Activated naive CD4-positive, alpha-beta T cell treated with anti-CD3 and anti-CD28 coated beads for 36 hours (primary cell): Measurements from ENCODE around the gene CD300A. TPM values are rescaled to one million over a fixed set of nuclear protein-coding genes. Genes with fewer than 3 reads are reported as not detected.

ENCODE experiments used
- CTCF ChIA-PET: fragments of 350-600 bp; sonication (Branson Sonifier 250); formaldehyde crosslinking; loops from one replicate; lab custom pipeline; 2021; ENCODE audit warnings: antibody characterized with exemption; lab: Charles Lee
- DNase-seq: peaks from one replicate; pipeline ENCODE4 v3.0.0-alpha.2; 2020
- H3K27ac Mint-ChIP-seq: one replicate; pipeline ENCODE4 v1.8.0; 2021; ENCODE audit warnings: mild to moderate bottlenecking, mixed read lengths
- H3K27me3 Mint-ChIP-seq: one replicate; pipeline ENCODE4 v1.8.0; 2021; ENCODE audit warnings: low read depth, mixed read lengths
- H3K36me3 Mint-ChIP-seq: one replicate; pipeline ENCODE4 v1.8.0; 2021; ENCODE audit warnings: low read depth, mixed read lengths
- H3K4me1 Mint-ChIP-seq: one replicate; pipeline ENCODE4 v1.8.0; 2021; ENCODE audit warnings: low read depth, mixed read lengths
- H3K4me3 Mint-ChIP-seq: one replicate; pipeline ENCODE4 v1.8.0; 2021; ENCODE audit warnings: mild to moderate bottlenecking, moderate library complexity, mixed read lengths
- H3K9me3 Mint-ChIP-seq: one replicate; pipeline ENCODE4 v1.8.0; 2021; ENCODE audit warnings: mixed read lengths
- intact Hi-C: fragments of 100-400 bp; cut with micrococcal nuclease; formaldehyde crosslinking; loops from one replicate; pipeline ENCODE4 v1.15.1; 2023
- total RNA-seq, 2 experiments: library from RNA; stranded (reverse); gene quantifications; one replicate each; pipeline ENCODE4 v1.2.3, GENCODE V29; 2021

The CD300A gene
- total RNA-seq, 2 experiments from 2014 or later: 1.3 to 1.8 TPM

- DNase-seq: no peak
- no peaks in the 10 kb centered on the region for H3K36me3 Mint-ChIP-seq
- H3K4me1 Mint-ChIP-seq: no peaks in the 10 kb centered on the region
- no peak overlapping the region for H3K27ac Mint-ChIP-seq
- H3K4me3 Mint-ChIP-seq: no peak overlapping the region
- H3K27me3 Mint-ChIP-seq: peaks cover 8% of the 10 kb centered on the region
- CTCF ChIA-PET: interaction anchor here (0.6 to 7.0 kb wide), 2 partner anchors 22 to 84 kb away, joined by 7 to 97 read pairs; partner anchors contain the start of gene GPR142
- H3K9me3 Mint-ChIP-seq: no peaks in the 10 kb centered on the region
- intact Hi-C loops: no loop called here
Measured at GRCh38 chr17:74452033-74452840, 14.2 kb upstream of the CD300A start.

- no peak overlapping the region for H3K4me3 Mint-ChIP-seq
- no peaks in the 10 kb centered on the region for H3K36me3 Mint-ChIP-seq
- H3K9me3 Mint-ChIP-seq: no peaks in the 10 kb centered on the region
- H3K27me3 Mint-ChIP-seq: peaks cover 8% of the 10 kb centered on the region
- H3K4me1 Mint-ChIP-seq: peaks cover 4% of the 10 kb centered on the region
- no peak overlapping the region for H3K27ac Mint-ChIP-seq
- DNase-seq: no peak
- CTCF ChIA-PET: interaction anchor here (0.6 to 7.0 kb wide), 7 partner anchors 11 to 85 kb away, joined by 3 to 97 read pairs (median 4); partner anchors contain the start of gene GPR142
- intact Hi-C loops: no loop called here
Measured at GRCh38 chr17:74452841-74453661, 13.4 kb upstream of the CD300A start.

- Mint-ChIP-seq H3K4me1 (peaks cover 4% of the 10 kb centered on the region), H3K27ac (no peak overlapping the region), H3K4me3 (no peak overlapping the region), H3K27me3 (peaks cover 8% of the 10 kb centered on the region), H3K9me3 (no peaks in the 10 kb centered on the region), H3K36me3 (no peaks in the 10 kb centered on the region)
- no peak for DNase-seq
- intact Hi-C loops: no loop called here
- CTCF ChIA-PET: interaction anchor here (0.9 to 7.0 kb wide), 6 partner anchors 10 to 86 kb away, joined by 3 to 97 read pairs (median 4); partner anchors contain the start of gene GPR142
Measured at GRCh38 chr17:74453665-74454196, 12.7 kb upstream of the CD300A start.

GRCh38 chr17:74454197-74455024 lies 12.0 kb upstream of the CD300A start:
- Mint-ChIP-seq H3K36me3 (no peaks in the 10 kb centered on the region), H3K4me3 (peak overlapping the region; percentile 29), H3K9me3 (no peaks in the 10 kb centered on the region), H3K4me1 (peaks cover 4% of the 10 kb centered on the region), H3K27me3 (peaks cover 8% of the 10 kb centered on the region), H3K27ac (no peak overlapping the region)
- CTCF ChIA-PET: interaction anchor here (0.9 to 7.0 kb wide), 7 partner anchors 10 to 86 kb away, joined by 3 to 97 read pairs (median 4); partner anchors contain the start of gene GPR142
- DNase-seq: peak; percentile 77
- intact Hi-C loops: loop anchor here (5.0 kb wide), 2 partner anchors 78 to 242 kb away; partner anchors contain the start of genes CD300LB and TTYH2

- CTCF ChIA-PET: interaction anchor here (0.6 to 7.0 kb wide), 8 partner anchors 10 to 87 kb away, joined by 3 to 97 read pairs (median 4); partner anchors contain the start of genes CD300A and GPR142
- H3K36me3 Mint-ChIP-seq: no peaks in the 10 kb centered on the region
- no peak overlapping the region for H3K4me3 Mint-ChIP-seq
- intact Hi-C loops: loop anchor here (5.0 kb wide), 2 partner anchors 77 to 243 kb away; partner anchors contain the start of genes CD300LB and TTYH2
- H3K27ac Mint-ChIP-seq: no peak overlapping the region
- peaks cover 8% of the 10 kb centered on the region for H3K27me3 Mint-ChIP-seq
- no peak for DNase-seq
- H3K4me1 Mint-ChIP-seq: peaks cover 4% of the 10 kb centered on the region
- H3K9me3 Mint-ChIP-seq: no peaks in the 10 kb centered on the region
Measured at GRCh38 chr17:74455025-74455545, 11.3 kb upstream of the CD300A start.

- H3K36me3 Mint-ChIP-seq: no peaks in the 10 kb centered on the region
- no peak overlapping the region for H3K27ac Mint-ChIP-seq
- H3K4me1 Mint-ChIP-seq: peaks cover 4% of the 10 kb centered on the region
- H3K27me3 Mint-ChIP-seq: peaks cover 8% of the 10 kb centered on the region
- H3K9me3 Mint-ChIP-seq: no peaks in the 10 kb centered on the region
- intact Hi-C loops: loop anchor here (5.0 kb wide), 2 partner anchors 76 to 244 kb away; partner anchors contain the start of genes CD300LB and TTYH2
- DNase-seq: no peak
- H3K4me3 Mint-ChIP-seq: no peak overlapping the region
- CTCF ChIA-PET: interaction anchor here (0.6 to 7.0 kb wide), 8 partner anchors 9 to 88 kb away, joined by 3 to 97 read pairs (median 4); partner anchors contain the start of genes CD300A and GPR142
Measured at GRCh38 chr17:74455821-74456220, 10.6 kb upstream of the CD300A start.

- Mint-ChIP-seq H3K4me1 (peaks cover 4% of the 10 kb centered on the region), H3K9me3 (no peaks in the 10 kb centered on the region), H3K36me3 (no peaks in the 10 kb centered on the region), H3K4me3 (no peak overlapping the region), H3K27ac (no peak overlapping the region), H3K27me3 (peaks cover 8% of the 10 kb centered on the region)
- peak; percentile 81 for DNase-seq
- CTCF ChIA-PET: interaction anchor here (0.6 to 7.0 kb wide), 37 partner anchors 9 to 262 kb away, joined by 3 to 97 read pairs (median 4); partner anchors contain the start of genes BTBD17, CD300A, CD300H and GPR142
- intact Hi-C loops: loop anchor here (1.0 to 5.0 kb wide), 5 partner anchors 36 to 245 kb away; partner anchors contain the start of genes CD300LB and TTYH2
Measured at GRCh38 chr17:74457146-74457819, 9.2 kb upstream of the CD300A start.

- DNase-seq: no peak
- no peak overlapping the region for H3K4me3 Mint-ChIP-seq
- no peak overlapping the region for H3K27ac Mint-ChIP-seq
- no peaks in the 10 kb centered on the region for H3K36me3 Mint-ChIP-seq
- intact Hi-C loops: loop anchor here (1.0 to 5.0 kb wide), 5 partner anchors 36 to 245 kb away; partner anchors contain the start of genes CD300LB and TTYH2
- CTCF ChIA-PET: interaction anchor here (0.6 to 7.0 kb wide), 26 partner anchors 12 to 162 kb away, joined by 3 to 97 read pairs (median 4); partner anchors contain the start of genes CD300H and GPR142
- peaks cover 6% of the 10 kb centered on the region for H3K27me3 Mint-ChIP-seq
- H3K4me1 Mint-ChIP-seq: peaks cover 8% of the 10 kb centered on the region
- H3K9me3 Mint-ChIP-seq: no peaks in the 10 kb centered on the region
Measured at GRCh38 chr17:74457820-74458166, 8.6 kb upstream of the CD300A start.

- H3K27ac Mint-ChIP-seq: no peak overlapping the region
- H3K9me3 Mint-ChIP-seq: no peaks in the 10 kb centered on the region
- CTCF ChIA-PET: interaction anchor here (1.0 to 7.0 kb wide), 5 partner anchors 13 to 91 kb away, joined by 3 to 97 read pairs (median 11); partner anchors contain the start of gene GPR142
- intact Hi-C loops: loop anchor here (5.0 kb wide), 2 partner anchors 73 to 247 kb away; partner anchors contain the start of genes CD300LB and TTYH2
- no peaks in the 10 kb centered on the region for H3K36me3 Mint-ChIP-seq
- no peak overlapping the region for H3K4me3 Mint-ChIP-seq
- no peak for DNase-seq
- peaks cover 18% of the 10 kb centered on the region for H3K4me1 Mint-ChIP-seq
- no peaks in the 10 kb centered on the region for H3K27me3 Mint-ChIP-seq
Measured at GRCh38 chr17:74458835-74459234, 7.6 kb upstream of the CD300A start.

- Mint-ChIP-seq H3K4me3 (no peak overlapping the region), H3K27me3 (no peaks in the 10 kb centered on the region), H3K36me3 (no peaks in the 10 kb centered on the region), H3K4me1 (peaks cover 20% of the 10 kb centered on the region), H3K27ac (no peak overlapping the region), H3K9me3 (no peaks in the 10 kb centered on the region)
- no peak for DNase-seq
- intact Hi-C loops: loop anchor here (5.0 kb wide), 2 partner anchors 73 to 247 kb away; partner anchors contain the start of genes CD300LB and TTYH2
- CTCF ChIA-PET: interaction anchor here (1.0 to 7.0 kb wide), 3 partner anchors 34 to 92 kb away, joined by 3 to 97 read pairs (median 3); partner anchors contain the start of gene GPR142
Measured at GRCh38 chr17:74459622-74460021, 6.8 kb upstream of the CD300A start.
